Activated CD8-positive, alpha-beta T cell treated with anti-CD3 and anti-CD28 coated beads, Interleukin-2, amount 10 ng/mL, durations not matched to agents 7 days and 5 days (primary cell): ENCODE data around the gene CCDC68. TPM values are rescaled to one million over a fixed set of nuclear protein-coding genes. Genes with fewer than 3 reads are reported as not detected.

Experiments
- ATAC-seq: fragments of 150-1000 bp; cut with Tn5 transposase; one replicate; pipeline ENCODE4 v1.10.0; 2021; ENCODE audit warnings: moderate library complexity
- CTCF ChIA-PET: fragments of 350-600 bp; sonication (Branson Sonifier 250); formaldehyde crosslinking; loops from one replicate; lab custom pipeline; 2021; ENCODE audit warnings: antibody characterized with exemption; lab: Charles Lee
- POLR2A ChIA-PET: fragments of 350-600 bp; sonication (Branson Sonifier 250); formaldehyde crosslinking; loops from one replicate; lab custom pipeline; 2021; ENCODE audit warnings: antibody characterized with exemption; lab: Charles Lee
- DNase-seq: peaks from one replicate; pipeline ENCODE4 v3.0.0-alpha.2; 2020
- H3K27ac Mint-ChIP-seq: one replicate; pipeline ENCODE4 v1.8.0; 2021; ENCODE audit warnings: mild to moderate bottlenecking, mixed read lengths
- H3K27me3 Mint-ChIP-seq: one replicate; pipeline ENCODE4 v1.8.0; 2021; ENCODE audit warnings: low read depth, mixed read lengths
- H3K36me3 Mint-ChIP-seq: one replicate; pipeline ENCODE4 v1.8.0; 2021; ENCODE audit warnings: low read depth, mixed read lengths
- H3K4me1 Mint-ChIP-seq: one replicate; pipeline ENCODE4 v1.8.0; 2021; ENCODE audit warnings: low read depth, mixed read lengths
- H3K4me3 Mint-ChIP-seq: one replicate; pipeline ENCODE4 v1.8.0; 2021; ENCODE audit warnings: mild to moderate bottlenecking, mixed read lengths
- H3K9me3 Mint-ChIP-seq: one replicate; pipeline ENCODE4 v1.8.0; 2022; ENCODE audit warnings: mixed read lengths; ENCODE audit not compliant: insufficient read depth
- total RNA-seq, 2 experiments: library from RNA; stranded (reverse); gene quantifications; one replicate each; pipeline ENCODE4 v1.2.3, GENCODE V29; 2021

The CCDC68 gene
- total RNA-seq, 2 experiments from 2014 or later, result not detected

GRCh38 chr18:54911551-54911950 lies 47.7 kb downstream of the CCDC68 start:
- no peak for ATAC-seq
- Mint-ChIP-seq H3K27ac (no peak overlapping the region), H3K36me3 (no peaks in the 10 kb centered on the region), H3K4me3 (no peak overlapping the region), H3K9me3 (no peaks in the 10 kb centered on the region), H3K4me1 (no peaks in the 10 kb centered on the region), H3K27me3 (no peaks in the 10 kb centered on the region)
- ChIA-PET CTCF (no interaction called here), POLR2A (interaction anchor here (0.6 kb wide), 1 partner anchor 12 kb away, joined by 6 read pairs; no protein-coding TSS in a partner anchor)
- no peak for DNase-seq

GRCh38 chr18:54910161-54910919 lies 48.9 kb downstream of the CCDC68 start:
- H3K9me3 Mint-ChIP-seq, result no peaks in the 10 kb centered on the region

DNA sequence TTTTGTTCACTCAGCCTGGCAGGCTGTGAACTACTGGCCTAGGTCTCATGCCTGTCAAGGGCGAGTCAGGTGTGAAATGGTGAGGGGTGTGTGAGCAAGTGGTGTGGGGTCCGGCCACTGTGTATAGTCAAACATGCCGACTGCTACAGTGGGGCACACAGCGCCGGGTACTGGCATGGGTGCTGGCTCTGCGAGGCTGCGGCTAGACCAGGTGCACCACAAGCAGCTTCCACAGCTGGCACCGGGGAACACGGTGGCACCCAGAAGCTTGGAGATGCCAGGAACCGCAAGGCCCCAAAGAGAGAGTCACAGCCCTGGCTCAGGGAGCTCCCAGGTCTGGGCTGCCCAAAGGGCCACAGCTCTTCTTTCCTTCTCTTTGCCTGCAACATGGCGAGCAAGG lies 49.7 kb downstream of the CCDC68 start:
- Mint-ChIP-seq H3K4me3 (no peak overlapping the region), H3K27me3 (no peaks in the 10 kb centered on the region), H3K36me3 (no peaks in the 10 kb centered on the region), H3K4me1 (no peaks in the 10 kb centered on the region), H3K9me3 (no peaks in the 10 kb centered on the region), H3K27ac (no peak overlapping the region)
- DNase-seq, result no peak
- POLR2A ChIA-PET, result no interaction called here
- CTCF ChIA-PET, result no interaction called here
- ATAC-seq, result no peak

More at GRCh38 chr18:54910161-54910919, 48.9 kb downstream of the CCDC68 start:
- no peak for DNase-seq
- Mint-ChIP-seq H3K36me3 (no peaks in the 10 kb centered on the region), H3K27me3 (no peaks in the 10 kb centered on the region), H3K27ac (no peak overlapping the region), H3K4me3 (no peak overlapping the region), H3K4me1 (no peaks in the 10 kb centered on the region)
- ChIA-PET CTCF (no interaction called here), POLR2A (no interaction called here)
- no peak for ATAC-seq

GRCh38 chr18:54906331-54907185 lies 52.7 kb downstream of the CCDC68 start:
- ATAC-seq (no peak), DNase-seq (no peak)
- POLR2A ChIA-PET, result no interaction called here
- CTCF ChIA-PET, result no interaction called here
- H3K4me1 Mint-ChIP-seq, result no peaks in the 10 kb centered on the region
- H3K36me3 Mint-ChIP-seq, result no peaks in the 10 kb centered on the region
- no peak overlapping the region for H3K4me3 Mint-ChIP-seq
- no peak overlapping the region for H3K27ac Mint-ChIP-seq
- H3K27me3 Mint-ChIP-seq, result no peaks in the 10 kb centered on the region
- H3K9me3 Mint-ChIP-seq, result no peaks in the 10 kb centered on the region

DNA sequence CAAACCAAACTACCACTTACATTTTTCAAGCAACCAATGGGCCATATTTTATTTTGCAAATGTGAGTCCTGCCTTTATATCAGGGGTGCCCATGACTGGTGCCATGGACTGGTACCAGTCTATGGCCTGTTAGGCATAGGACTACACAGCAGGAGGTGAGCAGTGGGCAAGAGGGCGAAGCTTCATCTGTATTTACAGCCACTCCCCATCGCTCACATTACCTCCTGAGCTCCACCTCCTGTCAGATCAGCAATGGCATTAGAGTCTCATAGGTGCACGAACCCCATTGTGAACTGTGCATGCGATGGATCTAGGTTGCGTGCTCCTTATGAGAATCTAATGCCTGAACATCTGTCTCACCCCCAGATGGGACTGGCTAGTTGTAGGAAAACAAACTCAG lies 53.6 kb downstream of the CCDC68 start:
- ATAC-seq (no peak), DNase-seq (no peak)
- Mint-ChIP-seq H3K27ac (no peak overlapping the region), H3K36me3 (no peaks in the 10 kb centered on the region), H3K4me3 (no peak overlapping the region), H3K27me3 (peaks cover 2% of the 10 kb centered on the region), H3K9me3 (no peaks in the 10 kb centered on the region), H3K4me1 (no peaks in the 10 kb centered on the region)
- POLR2A ChIA-PET, result no interaction called here
- CTCF ChIA-PET, result no interaction called here

DNA sequence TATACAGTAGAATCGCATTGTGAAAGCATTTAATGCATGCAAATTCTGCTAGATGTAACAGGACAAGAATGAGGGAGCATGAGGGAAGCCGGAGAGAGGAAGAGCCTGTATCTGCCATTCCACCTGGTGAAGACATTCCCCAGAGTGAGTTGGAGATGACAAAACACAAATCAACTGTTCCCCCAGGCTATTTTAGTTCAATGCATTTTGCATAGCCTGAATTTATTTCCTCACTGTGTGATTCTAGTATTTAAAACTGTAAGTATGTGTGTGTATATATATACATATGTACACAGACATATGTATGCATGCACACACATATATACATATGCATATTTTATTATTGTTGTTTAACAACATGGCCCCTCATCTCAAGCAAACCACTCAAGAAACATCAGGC lies 54.7 kb downstream of the CCDC68 start:
- ChIA-PET CTCF (no interaction called here), POLR2A (no interaction called here)
- no peaks in the 10 kb centered on the region for H3K36me3 Mint-ChIP-seq
- no peaks in the 10 kb centered on the region for H3K4me1 Mint-ChIP-seq
- peaks cover 2% of the 10 kb centered on the region for H3K27me3 Mint-ChIP-seq
- no peaks in the 10 kb centered on the region for H3K9me3 Mint-ChIP-seq
- DNase-seq (no peak), ATAC-seq (no peak)
- no peak overlapping the region for H3K27ac Mint-ChIP-seq
- H3K4me3 Mint-ChIP-seq, result no peak overlapping the region

DNA sequence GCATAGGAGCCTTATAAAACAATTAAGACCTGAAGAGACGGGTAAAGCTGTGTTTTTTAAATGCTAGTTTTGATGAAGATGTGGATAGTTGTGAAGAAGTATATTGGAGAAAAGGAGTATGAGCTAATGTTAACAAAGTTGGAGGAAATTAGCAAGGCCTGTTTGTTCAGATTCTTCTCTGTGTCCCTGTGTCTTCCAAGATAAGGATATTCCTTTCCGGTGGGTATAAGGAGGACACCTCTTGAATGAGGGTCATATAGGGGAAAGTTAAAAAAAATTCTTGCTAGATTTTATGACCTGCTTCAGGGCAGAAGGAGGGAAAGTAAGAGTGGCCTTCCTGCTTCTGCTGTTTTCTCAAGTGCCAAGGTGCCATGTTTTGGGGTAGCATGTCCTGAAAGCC lies 59.0 kb downstream of the CCDC68 start:
- Mint-ChIP-seq H3K36me3 (no peaks in the 10 kb centered on the region), H3K4me3 (no peak overlapping the region), H3K27me3 (peaks cover 4% of the 10 kb centered on the region), H3K9me3 (no peaks in the 10 kb centered on the region), H3K27ac (no peak overlapping the region), H3K4me1 (no peaks in the 10 kb centered on the region)
- ATAC-seq (no peak), DNase-seq (no peak)
- ChIA-PET POLR2A (no interaction called here), CTCF (no interaction called here)

GRCh38 chr18:54899500-54899899 lies 59.8 kb downstream of the CCDC68 start:
- no peak for ATAC-seq
- Mint-ChIP-seq H3K4me1 (no peaks in the 10 kb centered on the region), H3K27me3 (peaks cover 4% of the 10 kb centered on the region), H3K36me3 (no peaks in the 10 kb centered on the region), H3K4me3 (no peak overlapping the region), H3K27ac (no peak overlapping the region), H3K9me3 (no peaks in the 10 kb centered on the region)
- no peak for DNase-seq
- CTCF ChIA-PET, result no interaction called here
- POLR2A ChIA-PET, result no interaction called here

DNA sequence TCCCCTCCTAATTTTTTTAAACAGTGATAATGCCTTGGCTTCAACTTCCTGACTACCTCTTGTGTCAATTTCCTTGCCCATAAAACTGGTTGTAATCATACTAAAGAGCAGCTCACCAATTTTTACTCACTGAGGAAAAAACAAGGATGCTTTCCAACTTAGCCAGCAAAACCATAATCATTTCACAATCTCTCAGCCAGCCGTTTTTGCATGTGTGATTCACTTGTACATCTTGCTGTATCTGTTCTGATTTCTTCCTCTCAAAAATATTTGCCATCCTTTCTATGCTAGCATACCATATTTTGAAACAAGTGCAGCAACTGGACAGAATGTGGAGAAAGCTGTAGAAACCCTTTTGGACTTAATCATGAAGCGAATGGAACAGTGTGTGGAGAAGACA lies 70.3 kb downstream of the CCDC68 start:
- no peaks in the 10 kb centered on the region for H3K9me3 Mint-ChIP-seq
- ATAC-seq, result no peak
- ChIA-PET CTCF (no interaction called here), POLR2A (no interaction called here)
- H3K36me3 Mint-ChIP-seq, result no peaks in the 10 kb centered on the region
- no peak for DNase-seq
- H3K27me3 Mint-ChIP-seq, result no peaks in the 10 kb centered on the region
- no peak overlapping the region for H3K27ac Mint-ChIP-seq
- no peaks in the 10 kb centered on the region for H3K4me1 Mint-ChIP-seq
- no peak overlapping the region for H3K4me3 Mint-ChIP-seq

- no peaks in the 10 kb centered on the region for H3K4me1 Mint-ChIP-seq
- no peak overlapping the region for H3K27ac Mint-ChIP-seq
- no peaks in the 10 kb centered on the region for H3K27me3 Mint-ChIP-seq
- H3K4me3 Mint-ChIP-seq, result no peak overlapping the region
- POLR2A ChIA-PET, result no interaction called here
- no peaks in the 10 kb centered on the region for H3K9me3 Mint-ChIP-seq
- no peak for DNase-seq
- no peak for ATAC-seq
- H3K36me3 Mint-ChIP-seq, result no peaks in the 10 kb centered on the region
- CTCF ChIA-PET, result no interaction called here
Observed at GRCh38 chr18:54888378-54888777, 70.9 kb downstream of the CCDC68 start.

- Mint-ChIP-seq H3K9me3 (no peaks in the 10 kb centered on the region), H3K36me3 (no peaks in the 10 kb centered on the region), H3K4me1 (no peaks in the 10 kb centered on the region), H3K27me3 (no peaks in the 10 kb centered on the region), H3K4me3 (no peak overlapping the region), H3K27ac (no peak overlapping the region)
- ChIA-PET POLR2A (no interaction called here), CTCF (no interaction called here)
- ATAC-seq, result no peak
- no peak for DNase-seq
Observed at GRCh38 chr18:54883816-54884604, 75.3 kb downstream of the CCDC68 start.

GRCh38 chr18:54882318-54882717 lies 76.9 kb downstream of the CCDC68 start:
- H3K36me3 Mint-ChIP-seq, result no peaks in the 10 kb centered on the region
- POLR2A ChIA-PET, result no interaction called here
- no peaks in the 10 kb centered on the region for H3K4me1 Mint-ChIP-seq
- no peak overlapping the region for H3K27ac Mint-ChIP-seq
- DNase-seq (no peak), ATAC-seq (no peak)
- CTCF ChIA-PET, result no interaction called here
- H3K4me3 Mint-ChIP-seq, result no peak overlapping the region
- H3K9me3 Mint-ChIP-seq, result no peaks in the 10 kb centered on the region
- no peaks in the 10 kb centered on the region for H3K27me3 Mint-ChIP-seq
